HepG2 (cell line): ENCODE data around the gene ANKRD1. TPM values are rescaled to one million over a fixed set of nuclear protein-coding genes. Genes with fewer than 3 reads are reported as not detected.

Source experiments
- ATAC-seq: fragments of 200-7000 bp; cut with Tn5 transposase; 3 replicates; pipeline ENCODE4 v1.9.1; 2020; ENCODE audit warnings: mild to moderate bottlenecking, moderate library complexity
- BruUV-seq: library from RNA; stranded (reverse); fragments of 400-500 nt; replicated peaks from 2 replicates; lab custom pipeline; 2021; lab: Mats Ljungman, UMichigan
- CTCF ChIA-PET: fragments of 300-600 bp; formaldehyde crosslinking; extraction: SDS; loops from one replicate; lab custom pipeline; 2021; ENCODE audit warnings: low total read pairs, inconsistent platforms, low intra/inter-chr PET ratio; lab: Yijun Ruan, JAX
- POLR2A ChIA-PET: fragments of 350-600 bp; sonication (Branson Sonifier 250); formaldehyde crosslinking; loops from one replicate; lab custom pipeline; 2020; ENCODE audit warnings: antibody characterized with exemption, inconsistent platforms; lab: Yijun Ruan, JAX
- DNase-seq: peaks from one replicate; pipeline ENCODE4 v3.0.0-alpha.2; 2015; ENCODE audit warnings: low spot score
- FAIRE-seq: peaks from 3 replicates; lab custom pipeline; 2011; peaks lifted over from hg19 to GRCh38; lab: Jason Lieb, UNC
- H2AFZ ChIP-seq: one replicate; pipeline ENCODE4 v1.6.1; 2011; ENCODE audit warnings: low read length, inconsistent platforms
- H3K27ac ChIP-seq: fragments of 300-600 bp; 3 replicates; pipeline ENCODE4 v1.8.0; 2011; ENCODE audit warnings: mixed run types, mild to moderate bottlenecking, mixed read lengths, low read length, inconsistent platforms; ENCODE audit not compliant: insufficient read depth; ENCODE audit errors: extremely low read length
- H3K27me3 ChIP-seq, 2 experiments: fragments of 200-600 bp in 1 of 2; 2 replicates in 1 of 2; 3 replicates in 1 of 2; pipeline versions ENCODE4 v1.6.0 to v1.8.0; 2011; ENCODE audit warnings: low read length in 2 of 2, mild to moderate bottlenecking in 2 of 2, moderate library complexity in 2 of 2, inconsistent platforms in 1 of 2; ENCODE audit not compliant: insufficient read depth in 2 of 2, control insufficient read depth in 1 of 2
- H3K36me3 ChIP-seq, 2 experiments: fragments of 200-600 bp in 1 of 2; replicated peaks in 1 of 2; 2 replicates in 1 of 2; 3 replicates in 1 of 2; pipeline versions ENCODE4 v1.5.1 to v1.8.0; 2011; ENCODE audit warnings: low read length in 2 of 2, inconsistent platforms in 1 of 2; ENCODE audit not compliant: insufficient read depth in 2 of 2, control insufficient read depth in 1 of 2
- H3K4me1 ChIP-seq: 2 replicates; pipeline ENCODE4 v1.5.1; 2012; ENCODE audit warnings: low read length, inconsistent platforms; ENCODE audit not compliant: insufficient read depth
- H3K4me2 ChIP-seq: 2 replicates; pipeline ENCODE4 v1.6.0; 2011; ENCODE audit warnings: low read depth, low read length, inconsistent platforms
- H3K4me3 ChIP-seq, 3 experiments: fragments of 200-600 bp in 1 of 3; sonication (generic), shearing (Covaris generic) in 1 of 3; replicated peaks in 1 of 3; 2 replicates each; pipeline ENCODE4 v1.5.1; 2011 to 2016; ENCODE audit warnings: low read length in 3 of 3, inconsistent platforms in 2 of 3, low read depth in 2 of 3, mild to moderate bottlenecking in 2 of 3, control low read depth in 1 of 3, mixed read lengths in 1 of 3; ENCODE audit not compliant: insufficient read depth in 1 of 3
- H3K79me2 ChIP-seq: one replicate; pipeline ENCODE4 v1.6.1; 2011; ENCODE audit warnings: low read length, inconsistent platforms; ENCODE audit not compliant: insufficient read depth
- H3K9ac ChIP-seq: 2 replicates; pipeline ENCODE4 v1.6.0; 2011; ENCODE audit warnings: mild to moderate bottlenecking, low read depth, low read length, inconsistent platforms; ENCODE audit not compliant: insufficient read depth
- H3K9me3 ChIP-seq: 2 replicates; pipeline ENCODE4 v1.5.1; 2012; ENCODE audit warnings: mild to moderate bottlenecking, low read length
- H4K20me1 ChIP-seq: 2 replicates; pipeline ENCODE4 v1.6.0; 2011; ENCODE audit warnings: inconsistent platforms, mild to moderate bottlenecking, low read length, moderate library complexity; ENCODE audit not compliant: insufficient read depth
- AHR ChIP-seq: IDR thresholded peaks from 2 replicates; pipeline ENCODE4 v1.6.1; 2018; ENCODE audit warnings: missing genetic modification reagents, missing compliant biosample characterization
- HNRNPL ChIP-seq: fragments of 200-400 bp; formaldehyde crosslinking; IDR thresholded peaks from 2 replicates; pipeline ENCODE4 v1.6.1; 2017; ENCODE audit warnings: mild to moderate bottlenecking, low read depth, low read length
- MIER2 ChIP-seq: IDR thresholded peaks from 2 replicates; pipeline ENCODE4 v1.6.1; 2016; ENCODE audit warnings: missing biosample characterization, missing genetic modification reagents
- NCOR1 ChIP-seq: fragments of 200-600 bp; sonication (generic); IDR thresholded peaks from 2 replicates; pipeline ENCODE4 v1.7.0; 2017; ENCODE audit warnings: antibody characterized with exemption, low read length, borderline replicate concordance
- NFE2L1 ChIP-seq: sonication (generic); formaldehyde crosslinking; IDR thresholded peaks from 2 replicates; pipeline ENCODE4 v1.4.0; 2020; ENCODE audit warnings: missing genetic modification reagents, mild to moderate bottlenecking, borderline replicate concordance
- NR2F2 ChIP-seq: IDR thresholded peaks from 2 replicates; pipeline ENCODE4 v1.6.1; 2012; ENCODE audit warnings: low read depth, inconsistent platforms, borderline replicate concordance
- SMAD9 ChIP-seq: sonication (generic); formaldehyde crosslinking; IDR thresholded peaks from 2 replicates; pipeline ENCODE4 v1.5.1; 2020; ENCODE audit warnings: mild to moderate bottlenecking, missing genetic modification reagents
- SNRNP70 ChIP-seq: fragments of 200-400 bp; formaldehyde crosslinking; IDR thresholded peaks from 2 replicates; pipeline ENCODE4 v1.6.1; 2017; ENCODE audit warnings: mild to moderate bottlenecking, low read depth, low read length, moderate library complexity
- SRSF4 ChIP-seq: fragments of 200-400 bp; formaldehyde crosslinking; IDR thresholded peaks from one replicate; pipeline ENCODE4 v1.6.1; 2018; ENCODE audit warnings: mild to moderate bottlenecking, low read depth, low read length, moderate library complexity; ENCODE audit not compliant: poor library complexity, severe bottlenecking
- TARDBP ChIP-seq: sonication (generic); formaldehyde crosslinking; IDR thresholded peaks from 2 replicates; pipeline ENCODE4 v1.8.0; 2022; ENCODE audit warnings: mild to moderate bottlenecking, missing genetic modification reagents
- ZBTB10 ChIP-seq: sonication (generic); formaldehyde crosslinking; IDR thresholded peaks from 2 replicates; pipeline ENCODE4 v1.4.0; 2020; ENCODE audit warnings: missing genetic modification reagents, borderline replicate concordance
- ZMYM3 ChIP-seq: sonication (generic); formaldehyde crosslinking; IDR thresholded peaks from 2 replicates; pipeline ENCODE4 v1.5.1; 2020; ENCODE audit warnings: mild to moderate bottlenecking, missing genetic modification reagents
- ZNF607 ChIP-seq: sonication (generic); formaldehyde crosslinking; IDR thresholded peaks from 2 replicates; pipeline ENCODE4 v1.5.1; 2020; ENCODE audit warnings: missing genetic modification reagents, mild to moderate bottlenecking, borderline replicate concordance
- WGBS: methylation state at CpG from one replicate; pipeline ENCODE4 v1.1.6; 2017; ENCODE audit warnings: low lambda C conversion rate; 5-methylcytosine and 5-hydroxymethylcytosine counted together
- in situ Hi-C: cut with HindIII; loops from 2 replicates; pipeline ENCODE4 v1.10.0; 2017; ENCODE audit warnings: low pct_unique_long_range_greater_than_20kb; ENCODE audit not compliant: extremely low pct_ligation_motif_present
- intact Hi-C: fragments of 100-400 bp; cut with micrococcal nuclease; formaldehyde crosslinking; loops from one replicate; pipeline ENCODE4 v1.10.0; 2022; ENCODE audit not compliant: unreplicated experiment
- polyA plus RNA-seq, 8 experiments: library from polyadenylated mRNA; depleted of rRNA in 3 of 8; stranded (reverse) in 7 of 8; unstranded in 1 of 8; fragments of >200 nt; fragmentation: Illumina TruSeq in 4 of 8; extraction: Trizol in 4 of 8; gene quantifications; 2 replicates each; pipeline versions ENCODE4 v1.2.1 to v1.2.3, GENCODE V29; 2011 to 2016; ENCODE audit warnings: low read depth in 4 of 8, missing spikeins in 1 of 8, mixed read lengths in 1 of 8; ENCODE audit not compliant: insufficient read depth in 1 of 8
- total RNA-seq, 5 experiments: library from RNA; depleted of rRNA; stranded (reverse); fragments of >200 nt; fragmentation: Illumina TruSeq; extraction: Trizol; gene quantifications; 2 replicates each; pipeline ENCODE4 v1.2.3, GENCODE V29; 2016; ENCODE audit warnings: low read depth in 1 of 5

The ANKRD1 gene
- total and polyA plus RNA-seq, 2 of the 13 experiments (the other 11 are each of a cell fraction or from before 2014, with no cell fraction given), result 19.4 to 41.8 TPM

GRCh38 chr10:90893190-90893589, 27.7 kb downstream of the ANKRD1 start (continued):
- no peak for TF ChIP-seq NCOR1

DNA sequence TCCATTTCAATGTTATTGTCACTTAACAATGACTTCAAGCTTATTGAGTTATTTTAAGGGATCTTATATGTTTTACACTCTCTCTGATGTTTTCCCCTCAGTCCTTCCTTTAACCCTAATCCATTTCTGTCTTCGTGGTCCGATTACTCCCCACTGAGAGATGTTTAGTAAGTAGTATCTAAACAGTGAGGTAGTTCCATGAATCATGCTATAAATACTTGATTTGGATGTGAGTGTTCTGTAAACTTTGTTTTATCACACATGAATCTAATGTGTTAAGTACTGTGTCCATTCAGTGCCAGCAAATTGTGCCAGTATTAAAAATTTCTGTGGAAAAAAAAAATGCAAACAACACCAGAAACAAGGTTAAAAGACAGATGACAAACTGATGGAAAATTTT, 30.5 kb downstream of the ANKRD1 start:
- ATAC-seq (no peak), FAIRE-seq (no peak), DNase-seq (no peak)
- in situ Hi-C loops, result loop anchor here (25.0 kb wide), 1 partner anchor 497 kb away; no protein-coding TSS in a partner anchor
- H3K27me3 ChIP-seq, result no peaks in the 10 kb centered on the region
- ChIA-PET POLR2A (no interaction called here), CTCF (no interaction called here)
- WGBS, result 97% methylated on average over 2 of the region's 2 CpGs
- no peaks in the 10 kb centered on the region for H3K79me2 ChIP-seq
- H3K9ac ChIP-seq, result no peak overlapping the region
- H3K36me3 ChIP-seq, result peaks cover 14 to 77% of the 10 kb centered on the region in 2 experiments
- H3K4me3 ChIP-seq, result no peak overlapping the region
- no peak overlapping the region for H3K4me2 ChIP-seq
- TF ChIP-seq ZNF607 (CRISPR knock-in tag), result no peak
- TF ChIP-seq ZBTB10 (CRISPR knock-in tag), result no peak
- TF ChIP-seq ZMYM3 (CRISPR knock-in tag), result no peak
- TF ChIP-seq SNRNP70, result no peak
- TF ChIP-seq HNRNPL, result no peak
- TF ChIP-seq TARDBP (CRISPR knock-in tag), result no peak
- no peak for TF ChIP-seq SRSF4
- TF ChIP-seq NFE2L1 (CRISPR knock-in tag), result no peak
- no peak for TF ChIP-seq MIER2
- TF ChIP-seq NR2F2, result no peak
- TF ChIP-seq AHR (CRISPR knock-in tag), result no peak
- no peak for TF ChIP-seq SMAD9 (CRISPR knock-in tag)
- no peak overlapping the region for H3K27ac ChIP-seq
- BruUV-seq, result no TSS peak
- H3K4me1 ChIP-seq, result no peaks in the 10 kb centered on the region
- intact Hi-C loops, result no loop called here
- H2AFZ ChIP-seq, result no peak overlapping the region
- H3K9me3 ChIP-seq, result no peaks in the 10 kb centered on the region
- H4K20me1 ChIP-seq, result no peaks in the 10 kb centered on the region
